Measurements from ENCODE around the gene APOC4.
"Not testable (repeated sequence)": the region's sequence is repeated elsewhere in the genome, so short reads cannot be mapped to it uniquely, and the experiment has no call there.

APOC4 gene

GRCh38 chr19:44942067-44942571, at the start of gene APOC4:
Gene APOC4 (plus strand): TSS chr19:44942237. CDS start chr19:44942278, 41 bp downstream.
- DNase-seq (ENCODE audit: insufficient read length, low spot score) (no peak), FAIRE-seq (no peak)

GRCh38 chr19:44892932-44893331, 49.1 kb upstream of the APOC4 start:
- FAIRE-seq: no peak
- DNase-seq (ENCODE audit: insufficient read length, low spot score): no peak

- FAIRE-seq (no peak), DNase-seq (ENCODE audit: insufficient read length, low spot score) (no peak)
Measured at GRCh38 chr19:44893332-44894051, 48.5 kb upstream of the APOC4 start.

GRCh38 chr19:44894052-44894400, 48.0 kb upstream of the APOC4 start:
- FAIRE-seq (no peak), DNase-seq (ENCODE audit: insufficient read length, low spot score) (no peak)

- FAIRE-seq (no peak), DNase-seq (ENCODE audit: insufficient read length, low spot score) (no peak)
Measured at GRCh38 chr19:44894946-44895345, 47.1 kb upstream of the APOC4 start.

GRCh38 chr19:44897835-44898234, 44.2 kb upstream of the APOC4 start:
- FAIRE-seq (no peak), DNase-seq (ENCODE audit: insufficient read length, low spot score) (no peak)

- DNase-seq (ENCODE audit: insufficient read length, low spot score) (no peak), FAIRE-seq (no peak)
Measured at GRCh38 chr19:44900328-44901244, 41.5 kb upstream of the APOC4 start.

- FAIRE-seq: no peak
Measured at GRCh38 chr19:44903216-44903601, 38.8 kb upstream of the APOC4 start.

GRCh38 chr19:44903602-44904425, 38.2 kb upstream of the APOC4 start:
- FAIRE-seq: no peak
- peak; percentile 86 for DNase-seq (ENCODE audit: insufficient read length, low spot score)

More at GRCh38 chr19:44903216-44903601, 38.8 kb upstream of the APOC4 start:
- DNase-seq (ENCODE audit: insufficient read length, low spot score): no peak

GRCh38 chr19:44904426-44904994, 37.5 kb upstream of the APOC4 start:
- DNase-seq (ENCODE audit: insufficient read length, low spot score) (no peak), FAIRE-seq (no peak)

GRCh38 chr19:44905437-44906160, 36.4 kb upstream of the APOC4 start, which contains the start of gene APOE:
Gene APOE (plus strand): TSS chr19:44905796. CDS start chr19:44906625, 829 bp downstream.
- no peak for FAIRE-seq
- no peak for DNase-seq (ENCODE audit: insufficient read length, low spot score)

- no peak for DNase-seq (ENCODE audit: insufficient read length, low spot score)
- FAIRE-seq: no peak
Measured at GRCh38 chr19:44907613-44908012, 34.4 kb upstream of the APOC4 start.

GRCh38 chr19:44908074-44908835, 33.8 kb upstream of the APOC4 start:
- FAIRE-seq (no peak), DNase-seq (ENCODE audit: insufficient read length, low spot score) (no peak)

- no peak for FAIRE-seq
- DNase-seq (ENCODE audit: insufficient read length, low spot score): no peak
Measured at GRCh38 chr19:44908836-44909261, 33.2 kb upstream of the APOC4 start.

- FAIRE-seq (no peak), DNase-seq (ENCODE audit: insufficient read length, low spot score) (no peak)
Measured at GRCh38 chr19:44909775-44910174, 32.3 kb upstream of the APOC4 start.

- DNase-seq (ENCODE audit: insufficient read length, low spot score); FAIRE-seq: not testable (repeated sequence)
Measured at GRCh38 chr19:44911896-44912295, 30.1 kb upstream of the APOC4 start.

GRCh38 chr19:44912854-44913253, 29.2 kb upstream of the APOC4 start:
- DNase-seq (ENCODE audit: insufficient read length, low spot score) (no peak), FAIRE-seq (no peak)

- not testable (repeated sequence) for DNase-seq (ENCODE audit: insufficient read length, low spot score)
- FAIRE-seq: peak; percentile 8
Measured at GRCh38 chr19:44913512-44914432, 28.3 kb upstream of the APOC4 start.
